Measurements from ENCODE around the gene ATP2B2.

The ATP2B2 gene

GRCh38 chr3:10526366-10526765 is 21.0 kb upstream of the ATP2B2 start:
- TF ChIP-seq ZNF565 (CRISPR knock-in tag; conservative IDR thresholded peaks at IDR 0.05; ENCODE audit: low read depth) (no peak), OSR1 (CRISPR knock-in tag; IDR thresholded peaks at IDR 0.05) (no peak), ZNF8 (CRISPR knock-in tag; IDR thresholded peaks at IDR 0.05) (no peak)
- ATAC-seq, result no peak

GRCh38 chr3:10524799-10525301 is 19.5 kb upstream of the ATP2B2 start:
- TF ChIP-seq SNAI2 (CRISPR knock-in tag; IDR thresholded peaks at IDR 0.05) (no peak), ZNF565 (CRISPR knock-in tag; conservative IDR thresholded peaks at IDR 0.05; ENCODE audit: low read depth) (no peak), PATZ1 (CRISPR knock-in tag; IDR thresholded peaks at IDR 0.05; ENCODE audit: borderline replicate concordance) (no peak), TCF4 (CRISPR knock-in tag; IDR thresholded peaks at IDR 0.05; ENCODE audit: borderline replicate concordance) (no peak), ZFP30 (CRISPR knock-in tag; IDR thresholded peaks at IDR 0.05) (no peak), TOX (CRISPR knock-in tag; IDR thresholded peaks at IDR 0.05; ENCODE audit: borderline replicate concordance) (no peak), ZNF70 (CRISPR knock-in tag; IDR thresholded peaks at IDR 0.05) (no peak), ZFP3 (CRISPR knock-in tag; IDR thresholded peaks at IDR 0.05) (no peak), POU6F1 (CRISPR knock-in tag; IDR thresholded peaks at IDR 0.05; ENCODE audit: borderline replicate concordance, low read depth) (no peak), BACH2 (CRISPR knock-in tag; IDR thresholded peaks at IDR 0.05; ENCODE audit: borderline replicate concordance) (no peak), RARB (CRISPR knock-in tag; IDR thresholded peaks at IDR 0.05) (no peak), ARNTL (CRISPR knock-in tag; IDR thresholded peaks at IDR 0.05; ENCODE audit: borderline replicate concordance, low read depth) (no peak)
- ATAC-seq, result no peak

DNA sequence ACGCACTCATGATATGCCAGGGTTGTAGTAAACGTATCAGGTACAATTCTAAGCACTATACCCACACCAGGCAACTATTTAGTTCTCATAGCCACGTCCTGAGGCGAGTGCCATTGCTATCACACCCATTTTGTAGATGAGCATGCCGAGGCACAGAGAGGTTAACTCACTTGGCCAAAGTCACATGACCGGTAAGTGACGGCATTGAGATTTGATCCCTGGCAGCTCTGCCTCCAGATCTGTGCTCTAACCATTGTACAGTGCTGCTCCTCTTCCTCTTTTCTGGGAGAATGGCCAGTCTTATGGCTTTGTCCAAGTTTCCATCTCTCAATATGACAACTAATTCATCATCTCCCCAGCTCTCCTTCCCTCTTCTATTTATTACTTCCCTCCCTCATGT is 18.9 kb upstream of the ATP2B2 start:
- TF ChIP-seq PATZ1 (CRISPR knock-in tag; IDR thresholded peaks at IDR 0.05; ENCODE audit: borderline replicate concordance) (no peak), CSRNP3 (CRISPR knock-in tag; IDR thresholded peaks at IDR 0.05) (no peak), POU6F1 (CRISPR knock-in tag; IDR thresholded peaks at IDR 0.05; ENCODE audit: borderline replicate concordance, low read depth) (no peak), TSHZ2 (CRISPR knock-in tag; IDR thresholded peaks at IDR 0.05) (no peak), ZNF70 (CRISPR knock-in tag; IDR thresholded peaks at IDR 0.05) (no peak), GLIS3 (CRISPR knock-in tag; IDR thresholded peaks at IDR 0.05) (no peak), CSDC2 (CRISPR knock-in tag; IDR thresholded peaks at IDR 0.05) (no peak), ZNF565 (CRISPR knock-in tag; conservative IDR thresholded peaks at IDR 0.05; ENCODE audit: low read depth) (no peak), ZC3H10 (CRISPR knock-in tag; IDR thresholded peaks at IDR 0.05) (no peak), OSR1 (CRISPR knock-in tag; IDR thresholded peaks at IDR 0.05) (no peak), ZFP30 (CRISPR knock-in tag; IDR thresholded peaks at IDR 0.05) (no peak), ESRRG (CRISPR knock-in tag; IDR thresholded peaks at IDR 0.05) (no peak), SNAI2 (CRISPR knock-in tag; IDR thresholded peaks at IDR 0.05) (no peak)
- TF ChIP-seq, protein P1, sequence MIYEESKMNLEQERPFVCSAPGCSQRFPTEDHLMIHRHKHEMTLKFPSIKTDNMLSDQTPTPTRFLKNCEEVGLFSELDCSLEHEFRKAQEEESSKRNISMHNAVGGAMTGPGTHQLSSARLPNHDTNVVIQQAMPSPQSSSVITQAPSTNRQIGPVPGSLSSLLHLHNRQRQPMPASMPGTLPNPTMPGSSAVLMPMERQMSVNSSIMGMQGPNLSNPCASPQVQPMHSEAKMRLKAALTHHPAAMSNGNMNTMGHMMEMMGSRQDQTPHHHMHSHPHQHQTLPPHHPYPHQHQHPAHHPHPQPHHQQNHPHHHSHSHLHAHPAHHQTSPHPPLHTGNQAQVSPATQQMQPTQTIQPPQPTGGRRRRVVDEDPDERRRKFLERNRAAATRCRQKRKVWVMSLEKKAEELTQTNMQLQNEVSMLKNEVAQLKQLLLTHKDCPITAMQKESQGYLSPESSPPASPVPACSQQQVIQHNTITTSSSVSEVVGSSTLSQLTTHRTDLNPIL (CRISPR knock-in tag; IDR thresholded peaks at IDR 0.05; ENCODE audit: low read depth), result no peak
- ATAC-seq, result no peak

All from SK-N-SH treated with all-trans-retinoic acid at 6 μM for 48 hours (cell line).